Caco-2 (cell line): ENCODE results near the gene SART1. TPM values are rescaled to one million over a fixed set of nuclear protein-coding genes. Genes with fewer than 3 reads are reported as not detected.

ENCODE experiments used
- BruUV-seq: library from RNA; stranded (reverse); fragments of 400-500 nt; replicated peaks from 2 replicates; lab custom pipeline; 2021; lab: Mats Ljungman, UMichigan
- CTCF ChIA-PET: fragments of 300-600 bp; sonication (Branson Sonifier 250); formaldehyde crosslinking; loops from one replicate; lab custom pipeline; 2022; ENCODE audit warnings: antibody characterized with exemption; lab: Charles Lee
- POLR2A ChIA-PET: fragments of 300-600 bp; sonication (Branson Sonifier 250); formaldehyde crosslinking; loops from one replicate; lab custom pipeline; 2022; ENCODE audit warnings: antibody characterized with exemption; lab: Charles Lee
- DNase-seq, 2 experiments: peaks; one replicate each; pipeline versions ENCODE4 v3.0.0 to v3.0.0-alpha.2; 2020 to 2022
- H3K27me3 ChIP-seq: replicated peaks from 2 replicates; pipeline ENCODE4 v1.6.0; 2011; ENCODE audit warnings: low read length; ENCODE audit not compliant: control insufficient read depth, insufficient read depth
- H3K36me3 ChIP-seq: 2 replicates; pipeline ENCODE4 v1.5.1; 2011; ENCODE audit warnings: low read length; ENCODE audit not compliant: control insufficient read depth, insufficient read depth
- H3K4me1 ChIP-seq: fragments of 250-450 bp; sonication (Bioruptor Pico); 2 replicates; pipeline ENCODE4 v1.5.1; 2020; ENCODE audit warnings: mild to moderate bottlenecking
- H3K4me3 ChIP-seq: 2 replicates; pipeline ENCODE4 v1.5.1; 2011; ENCODE audit warnings: low read depth, mild to moderate bottlenecking, control low read depth, low read length
- H3K9me3 ChIP-seq: fragments of 250-450 bp; sonication (Bioruptor Pico); 2 replicates; pipeline ENCODE4 v1.5.1; 2020; ENCODE audit warnings: mild to moderate bottlenecking, moderate library complexity
- H3K27ac Mint-ChIP-seq: one replicate; pipeline ENCODE4 v1.8.0; 2022; ENCODE audit warnings: mixed read lengths; ENCODE audit not compliant: unreplicated experiment
- H3K27me3 Mint-ChIP-seq: one replicate; pipeline ENCODE4 v1.8.0; 2022; ENCODE audit warnings: mixed read lengths; ENCODE audit not compliant: insufficient read depth, unreplicated experiment
- H3K36me3 Mint-ChIP-seq: one replicate; pipeline ENCODE4 v1.8.0; 2022; ENCODE audit warnings: mild to moderate bottlenecking, mixed read lengths; ENCODE audit not compliant: insufficient read depth, unreplicated experiment
- H3K4me1 Mint-ChIP-seq: one replicate; pipeline ENCODE4 v1.8.0; 2022; ENCODE audit warnings: low read depth, mixed read lengths; ENCODE audit not compliant: unreplicated experiment
- H3K4me3 Mint-ChIP-seq: one replicate; pipeline ENCODE4 v1.8.0; 2022; ENCODE audit warnings: mild to moderate bottlenecking, moderate library complexity, mixed read lengths; ENCODE audit not compliant: unreplicated experiment
- H3K9me3 Mint-ChIP-seq: one replicate; pipeline ENCODE4 v1.8.0; 2022; ENCODE audit warnings: mixed read lengths; ENCODE audit not compliant: unreplicated experiment
- CTCF ChIP-seq, 2 experiments: fragments of 200-600 bp in 1 of 2; IDR thresholded peaks; 1 replicate in 1 of 2; 2 replicates in 1 of 2; pipeline versions ENCODE4 v1.5.1 to v1.8.0; 2011 to 2022; ENCODE audit warnings: antibody characterized with exemption in 1 of 2, control low read depth in 1 of 2, inconsistent platforms in 1 of 2, low read depth in 1 of 2, low read length in 1 of 2, mild to moderate bottlenecking in 1 of 2, moderate library complexity in 1 of 2; ENCODE audit not compliant: insufficient read depth in 1 of 2, severe bottlenecking in 1 of 2, unreplicated experiment in 1 of 2
- intact Hi-C: fragments of 100-400 bp; cut with micrococcal nuclease; formaldehyde crosslinking; loops from one replicate; pipeline ENCODE4 v1.10.0; 2022; ENCODE audit not compliant: unreplicated experiment
- total RNA-seq: library from RNA; stranded (reverse); gene quantifications from 2 replicates; pipeline ENCODE4 v1.2.3, GENCODE V29; 2022

Gene SART1
- total RNA-seq, 1 experiment from 2014 or later, result 78.0 TPM

DNA sequence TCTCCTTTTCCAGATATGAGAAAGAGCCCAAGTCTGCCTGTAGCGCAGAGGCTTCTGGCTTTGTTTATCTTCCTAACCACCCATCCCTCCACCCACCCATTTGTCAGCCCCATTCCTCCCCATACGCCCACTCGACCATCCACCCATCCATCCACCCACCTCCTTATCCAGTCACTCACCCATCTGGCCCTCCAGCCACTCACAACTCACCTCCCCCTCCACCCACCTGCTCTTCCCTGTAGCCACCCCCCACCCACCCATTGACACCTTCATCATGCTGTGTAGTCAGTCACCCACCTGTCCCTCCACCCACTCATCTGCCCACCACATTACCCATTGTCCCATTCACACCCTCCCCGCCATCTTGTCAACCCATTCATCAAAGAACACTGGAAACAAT, 55.8 kb downstream of the SART1 start:
- H3K36me3 Mint-ChIP-seq, result no peaks in the 10 kb centered on the region
- no TSS peak for BruUV-seq
- POLR2A ChIA-PET, result no interaction called here
- peaks cover 12% of the 10 kb centered on the region for H3K4me1 ChIP-seq
- H3K9me3 ChIP-seq, result no peaks in the 10 kb centered on the region
- intact Hi-C loops, result no loop called here
- H3K27ac Mint-ChIP-seq, result no peak overlapping the region
- no peak for DNase-seq
- no peaks in the 10 kb centered on the region for H3K27me3 ChIP-seq
- CTCF ChIA-PET, result interaction anchor here (0.5 kb wide), 1 partner anchor 129 kb away, joined by 5 read pairs; the partner anchor contains the start of gene FIBP
- H3K4me3 ChIP-seq, result no peak overlapping the region
- H3K27me3 Mint-ChIP-seq, result no peaks in the 10 kb centered on the region
- no peaks in the 10 kb centered on the region for H3K9me3 Mint-ChIP-seq
- no peaks in the 10 kb centered on the region for H3K36me3 ChIP-seq
- H3K4me3 Mint-ChIP-seq, result no peak overlapping the region
- H3K4me1 Mint-ChIP-seq, result no peaks in the 10 kb centered on the region
- no peak for TF ChIP-seq CTCF (IDR thresholded peaks at IDR 0.05; ENCODE audit: insufficient read depth in 1 of 2, low read depth in 1 of 2, low read length in 1 of 2, severe bottlenecking in 1 of 2, unreplicated experiment in 1 of 2)

- no TSS peak for BruUV-seq
- Mint-ChIP-seq H3K27me3 (peaks cover 3% of the 10 kb centered on the region), H3K36me3 (no peaks in the 10 kb centered on the region), H3K9me3 (no peaks in the 10 kb centered on the region), H3K4me3 (no peak overlapping the region), H3K4me1 (no peaks in the 10 kb centered on the region), H3K27ac (no peak overlapping the region)
- ChIA-PET CTCF (interaction anchor here (0.6 kb wide), 1 partner anchor 8 kb away, joined by 3 read pairs; no protein-coding TSS in a partner anchor), POLR2A (interaction anchor here (0.6 kb wide), 1 partner anchor 33 kb away, joined by 3 read pairs; no protein-coding TSS in a partner anchor)
- H3K9me3 ChIP-seq, result no peaks in the 10 kb centered on the region
- TF ChIP-seq CTCF (IDR thresholded peaks at IDR 0.05; ENCODE audit: insufficient read depth in 1 of 2, low read depth in 1 of 2, low read length in 1 of 2, severe bottlenecking in 1 of 2, unreplicated experiment in 1 of 2), result no peak
- no peaks in the 10 kb centered on the region for H3K36me3 ChIP-seq
- intact Hi-C loops, result no loop called here
- DNase-seq, result no peak
- H3K4me1 ChIP-seq, result no peaks in the 10 kb centered on the region
- no peaks in the 10 kb centered on the region for H3K27me3 ChIP-seq
- H3K4me3 ChIP-seq, result no peak overlapping the region
Measured at GRCh38 chr11:66020212-66020611, 58.7 kb downstream of the SART1 start.

DNA sequence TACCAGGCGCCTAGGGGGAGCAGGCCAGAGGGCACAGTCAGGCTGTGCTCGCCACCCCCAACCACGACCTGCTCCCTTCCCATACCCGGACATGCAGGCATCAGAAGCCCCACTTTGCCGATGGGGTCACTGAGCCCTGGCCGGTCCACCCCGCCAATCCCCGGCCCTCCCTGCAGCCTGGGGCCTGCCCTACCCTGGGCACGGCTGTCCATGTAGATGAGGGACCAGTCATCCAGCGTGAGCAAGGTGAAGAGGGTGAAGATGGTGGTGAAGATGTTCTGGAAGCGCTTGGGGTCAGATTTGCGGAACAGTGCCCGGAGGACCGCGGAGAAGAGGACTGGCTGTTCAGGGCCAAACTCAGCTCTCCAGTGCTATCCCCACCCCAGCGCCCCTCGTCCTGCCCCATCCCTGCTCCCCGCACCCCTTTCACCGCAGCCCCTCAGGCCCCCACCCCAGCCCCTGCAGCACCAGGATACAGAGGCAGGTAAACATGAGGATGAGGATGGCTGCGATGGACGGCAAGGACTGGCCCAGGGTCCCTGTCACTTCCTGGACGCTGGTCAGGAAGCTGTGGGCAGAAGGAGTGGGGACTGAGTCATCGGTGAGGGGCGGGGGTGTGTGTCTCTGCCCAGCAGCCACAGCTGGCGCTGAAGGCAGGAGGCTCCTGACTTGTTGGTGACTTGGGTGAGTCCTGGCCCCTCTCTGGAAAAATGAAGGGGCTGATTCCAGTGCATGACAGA, 59.3 kb downstream of the SART1 start:
- Histone ChIP-seq H3K4me1 (no peaks in the 10 kb centered on the region), H3K27me3 (no peaks in the 10 kb centered on the region), H3K4me3 (no peak overlapping the region), H3K9me3 (no peaks in the 10 kb centered on the region), H3K36me3 (no peaks in the 10 kb centered on the region)
- POLR2A ChIA-PET, result no interaction called here
- Mint-ChIP-seq H3K4me3 (no peak overlapping the region), H3K4me1 (no peaks in the 10 kb centered on the region), H3K9me3 (no peaks in the 10 kb centered on the region), H3K27me3 (peaks cover 3% of the 10 kb centered on the region), H3K36me3 (no peaks in the 10 kb centered on the region), H3K27ac (no peak overlapping the region)
- intact Hi-C loops, result no loop called here
- no peak for DNase-seq
- CTCF ChIA-PET, result interaction anchor here (0.7 kb wide), 1 partner anchor 13 kb away, joined by 12 read pairs; no protein-coding TSS in a partner anchor
- TF ChIP-seq CTCF (IDR thresholded peaks at IDR 0.05; ENCODE audit: insufficient read depth in 1 of 2, low read depth in 1 of 2, low read length in 1 of 2, severe bottlenecking in 1 of 2, unreplicated experiment in 1 of 2), result no peak
- BruUV-seq, result no TSS peak
